GM08714 (cell line): ENCODE results near the gene TERT.

Experiments
- H3K4me3 ChIP-seq: fragments of 200-500 bp; sonication (Bioruptor generic); 2 replicates; pipeline ENCODE4 v1.5.1; 2014; ENCODE audit warnings: mild to moderate bottlenecking, low read length, inconsistent platforms
- ZNF274 ChIP-seq: IDR thresholded peaks from 2 replicates; pipeline ENCODE4 v1.6.1; 2012; ENCODE audit warnings: mild to moderate bottlenecking, low read depth, low read length

The TERT gene

GRCh38 chr5:1265461-1266455 is 29.1 kb downstream of the TERT start:
- TF ChIP-seq ZNF274: no peak
- H3K4me3 ChIP-seq: no peak overlapping the region

DNA sequence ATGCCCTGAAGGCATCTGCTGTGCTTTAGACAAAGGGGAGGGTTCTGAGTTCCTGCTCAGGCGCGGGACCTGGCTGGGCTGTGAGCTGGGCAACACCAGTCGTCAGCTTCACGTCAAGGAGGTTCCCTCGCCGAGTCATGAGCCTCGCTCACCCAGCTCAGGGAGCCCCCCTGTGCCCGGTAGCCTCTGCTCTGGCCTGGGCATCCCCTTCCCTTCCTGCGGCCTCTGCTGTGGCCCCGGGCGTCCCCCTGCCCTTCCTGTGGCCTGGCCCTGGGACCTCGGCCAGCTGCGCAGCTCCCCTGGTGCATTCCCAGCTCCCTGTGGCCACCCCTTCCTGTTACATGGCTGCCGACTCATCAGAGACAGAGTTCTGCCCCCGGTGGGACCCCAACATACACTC is 29.8 kb downstream of the TERT start:
- H3K4me3 ChIP-seq: no peak overlapping the region
- no peak for TF ChIP-seq ZNF274

GRCh38 chr5:1264211-1264610 is 30.7 kb downstream of the TERT start:
- no peak overlapping the region for H3K4me3 ChIP-seq
- TF ChIP-seq ZNF274: no peak

- no peak overlapping the region for H3K4me3 ChIP-seq
- no peak for TF ChIP-seq ZNF274
Measured at GRCh38 chr5:1262381-1262780, 32.5 kb downstream of the TERT start.

- TF ChIP-seq ZNF274: no peak
Measured at GRCh38 chr5:1261643-1262042, 33.2 kb downstream of the TERT start.

DNA sequence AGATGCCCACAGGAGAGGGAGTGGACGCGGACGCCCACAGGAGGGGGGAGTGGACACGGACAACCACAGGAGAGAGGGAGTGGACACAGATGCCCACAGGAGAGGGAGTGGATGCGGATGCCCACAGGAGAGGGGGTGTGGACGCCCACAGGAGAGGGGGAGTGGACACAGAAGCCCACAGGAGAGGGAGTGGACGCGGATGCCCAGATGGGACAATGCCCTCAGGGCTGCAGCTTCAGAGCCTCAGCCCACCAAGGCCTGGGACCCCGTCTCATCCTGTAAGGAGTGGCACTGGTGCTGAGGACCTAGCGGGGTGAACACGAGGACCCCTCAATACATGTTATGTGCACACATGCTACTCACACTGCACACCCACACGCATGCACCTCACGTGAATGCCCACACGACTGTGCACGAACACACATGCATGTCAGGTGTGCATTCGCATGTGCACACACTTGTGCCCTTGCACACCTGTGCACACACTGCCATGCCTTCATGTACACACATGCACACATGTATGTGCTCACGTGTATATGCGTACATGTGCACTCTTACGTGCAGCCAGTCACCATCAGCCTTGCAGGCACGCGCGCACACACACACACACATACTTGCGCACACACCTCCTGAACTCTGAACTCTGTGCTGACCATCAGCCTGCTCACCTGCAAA is 34.9 kb downstream of the TERT start:
- no peak overlapping the region for H3K4me3 ChIP-seq
- no peak for TF ChIP-seq ZNF274

More at GRCh38 chr5:1261643-1262042, 33.2 kb downstream of the TERT start:
- no peak overlapping the region for H3K4me3 ChIP-seq

DNA sequence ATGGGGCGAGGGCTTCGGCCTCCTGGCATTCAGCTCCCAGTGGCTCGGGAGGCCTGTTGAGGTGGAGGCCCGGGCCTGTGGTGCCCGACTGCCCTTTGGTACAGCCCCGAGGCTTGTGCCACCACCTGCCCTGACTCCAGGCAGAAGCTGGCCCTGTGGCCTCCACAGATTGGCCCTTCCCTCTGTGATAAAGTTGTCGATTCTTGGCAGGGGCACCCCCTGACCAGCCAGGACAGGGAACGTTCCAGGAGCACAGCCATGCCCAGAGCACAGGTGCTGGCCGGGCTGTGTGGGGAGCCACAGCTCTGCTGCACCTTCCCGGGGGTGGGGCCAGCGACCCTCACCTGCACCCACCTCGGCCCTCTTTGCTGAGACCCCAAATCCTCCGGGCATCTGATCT is 37.0 kb downstream of the TERT start:
- TF ChIP-seq ZNF274: no peak
- H3K4me3 ChIP-seq: no peak overlapping the region

DNA sequence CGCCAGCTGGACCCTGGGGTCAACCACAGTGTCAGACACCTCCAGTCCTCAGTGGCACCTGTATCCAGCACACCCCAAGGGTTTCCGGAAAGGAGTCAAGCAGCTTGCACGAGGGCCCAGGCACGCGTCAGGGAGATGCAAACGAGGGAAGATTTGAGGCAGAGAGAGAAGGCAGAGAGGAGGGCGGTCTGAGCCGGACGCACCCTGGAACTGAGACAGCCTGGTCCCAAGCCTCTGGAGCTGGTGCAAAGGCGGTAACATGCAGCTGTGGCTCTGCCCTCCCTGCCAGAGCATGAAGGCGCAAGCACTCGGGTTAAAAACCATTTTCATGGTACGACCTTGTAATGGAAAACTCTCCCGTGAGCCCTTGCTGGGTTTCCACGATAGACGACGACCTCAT is 37.5 kb downstream of the TERT start:
- no peak overlapping the region for H3K4me3 ChIP-seq
- TF ChIP-seq ZNF274: no peak

GRCh38 chr5:1256776-1257175 is 38.1 kb downstream of the TERT start:
- no peak overlapping the region for H3K4me3 ChIP-seq
- TF ChIP-seq ZNF274: no peak

DNA sequence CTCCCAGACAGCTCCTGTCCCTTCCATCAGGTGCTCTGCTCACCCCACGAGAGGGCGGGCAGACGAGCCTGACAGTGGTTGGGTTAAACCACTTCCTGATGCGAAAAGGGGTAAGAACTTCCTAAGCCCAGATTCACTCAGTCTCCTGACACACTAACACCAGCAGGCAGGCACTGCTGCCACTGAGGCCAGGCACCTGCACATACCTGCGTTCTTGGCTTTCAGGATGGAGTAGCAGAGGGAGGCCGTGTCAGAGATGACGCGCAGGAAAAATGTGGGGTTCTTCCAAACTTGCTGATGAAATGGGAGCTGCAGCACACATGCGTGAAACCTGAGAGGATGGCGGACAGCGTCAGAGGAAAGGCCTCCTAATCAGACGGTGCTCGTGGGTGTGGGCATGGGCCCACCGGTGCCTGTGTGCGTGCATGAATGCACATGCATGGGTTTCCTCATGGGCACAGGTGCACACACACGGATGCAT is 39.7 kb downstream of the TERT start:
- no peak for TF ChIP-seq ZNF274
- no peak overlapping the region for H3K4me3 ChIP-seq

DNA sequence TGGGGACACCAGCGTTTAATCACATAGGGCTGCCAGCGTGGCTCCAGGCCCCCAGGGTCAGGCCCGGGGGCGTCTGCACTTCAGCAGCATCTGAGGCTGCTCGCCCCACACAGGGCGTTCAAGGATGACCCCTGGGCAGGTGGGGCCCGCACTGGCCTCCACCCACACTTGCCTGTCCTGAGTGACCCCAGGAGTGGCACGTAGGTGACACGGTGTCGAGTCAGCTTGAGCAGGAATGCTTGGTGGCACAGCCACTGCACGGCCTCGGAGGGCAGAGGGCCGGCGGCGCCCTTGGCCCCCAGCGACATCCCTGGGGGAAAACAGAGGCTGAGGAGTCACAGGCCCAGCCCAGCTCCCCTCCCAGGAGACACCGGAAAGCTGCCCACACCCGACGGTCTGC is 40.7 kb downstream of the TERT start:
- TF ChIP-seq ZNF274: no peak
- no peak overlapping the region for H3K4me3 ChIP-seq

DNA sequence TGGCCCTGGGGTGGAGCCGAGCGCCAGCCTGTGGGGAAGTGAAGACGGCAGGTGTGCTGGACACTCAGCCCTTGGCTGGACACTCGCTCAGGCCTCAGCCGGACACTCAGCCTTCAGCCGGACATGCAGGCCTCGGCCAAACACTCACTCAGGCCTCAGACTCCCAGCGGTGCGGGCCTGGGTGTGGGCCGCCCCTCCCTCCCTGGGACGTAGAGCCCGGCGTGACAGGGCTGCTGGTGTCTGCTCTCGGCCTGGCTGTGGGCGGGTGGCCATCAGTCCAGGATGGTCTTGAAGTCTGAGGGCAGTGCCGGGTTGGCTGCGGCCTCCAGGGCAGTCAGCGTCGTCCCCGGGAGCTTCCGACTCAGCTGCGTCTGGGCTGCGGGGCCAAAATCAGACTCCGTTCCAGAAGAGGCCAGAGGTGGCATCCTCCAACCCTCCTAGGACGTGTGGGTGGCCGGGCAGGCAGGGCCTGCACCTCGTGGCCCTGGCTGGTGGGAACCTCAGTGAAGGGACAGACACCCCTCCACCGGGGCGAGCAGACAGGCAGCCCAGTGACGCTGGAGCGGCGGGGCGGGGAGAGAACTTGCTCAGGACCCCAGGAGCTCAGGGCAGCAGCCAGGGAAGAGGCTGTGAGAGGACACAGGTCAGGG is 41.3 kb downstream of the TERT start:
- no peak for TF ChIP-seq ZNF274
- H3K4me3 ChIP-seq: no peak overlapping the region

GRCh38 chr5:1252681-1253080 is 42.2 kb downstream of the TERT start:
- no peak overlapping the region for H3K4me3 ChIP-seq
- no peak for TF ChIP-seq ZNF274
